ENCODE results near the gene ADAM19. TPM values are rescaled to one million over a fixed set of nuclear protein-coding genes. Genes with fewer than 3 reads are reported as not detected.

Gene ADAM19
- total RNA-seq, 1 experiment from 2014 or later: 62.9 TPM

- H3K4me1 Mint-ChIP-seq (ENCODE audit: low read depth, unreplicated experiment): no peaks in the 10 kb centered on the region
- Histone ChIP-seq H3K27me3 (replicated peaks; ENCODE audit: control insufficient read depth, insufficient read depth, low read length) (no peaks in the 10 kb centered on the region), H3K9me3 (no peaks in the 10 kb centered on the region), H3K4me3 (ENCODE audit: low read depth, low read length) (no peak overlapping the region), H3K36me3 (ENCODE audit: control insufficient read depth, insufficient read depth, low read length) (no peaks in the 10 kb centered on the region; the same call in 1 of the 2 replicates), H3K4me1 (no peaks in the 10 kb centered on the region)
- no peak overlapping the region for H3K27ac Mint-ChIP-seq (ENCODE audit: unreplicated experiment)
- no peak for TF ChIP-seq CTCF (IDR thresholded peaks at IDR 0.05; ENCODE audit: insufficient read depth in 1 of 2, low read depth in 1 of 2, low read length in 1 of 2, severe bottlenecking in 1 of 2, unreplicated experiment in 1 of 2)
- ChIA-PET POLR2A (no interaction called here), CTCF (no interaction called here)
- H3K4me3 Mint-ChIP-seq (ENCODE audit: unreplicated experiment): no peak overlapping the region
- no peak for DNase-seq
- intact Hi-C loops (cut with micrococcal nuclease; ENCODE audit: unreplicated experiment): no loop called here
- BruUV-seq (replicated peaks): no TSS peak
- H3K9me3 Mint-ChIP-seq (ENCODE audit: unreplicated experiment): no peaks in the 10 kb centered on the region
- peaks cover 60% of the 10 kb centered on the region for H3K36me3 Mint-ChIP-seq (ENCODE audit: insufficient read depth, unreplicated experiment)
- H3K27me3 Mint-ChIP-seq (ENCODE audit: insufficient read depth, unreplicated experiment): no peaks in the 10 kb centered on the region
Observed at GRCh38 chr5:157505496-157505895, 70.1 kb downstream of the ADAM19 start.

GRCh38 chr5:157504053-157504452 is 71.5 kb downstream of the ADAM19 start:
- no peaks in the 10 kb centered on the region for H3K9me3 Mint-ChIP-seq (ENCODE audit: unreplicated experiment)
- H3K4me3 ChIP-seq (ENCODE audit: low read depth, low read length): no peak overlapping the region
- no peak for TF ChIP-seq CTCF (IDR thresholded peaks at IDR 0.05; ENCODE audit: insufficient read depth in 1 of 2, low read depth in 1 of 2, low read length in 1 of 2, severe bottlenecking in 1 of 2, unreplicated experiment in 1 of 2)
- no peaks in the 10 kb centered on the region for H3K27me3 ChIP-seq (replicated peaks; ENCODE audit: control insufficient read depth, insufficient read depth, low read length)
- no TSS peak for BruUV-seq (replicated peaks)
- H3K27ac Mint-ChIP-seq (ENCODE audit: unreplicated experiment): no peak overlapping the region
- ChIA-PET POLR2A (no interaction called here), CTCF (no interaction called here)
- H3K9me3 ChIP-seq: no peaks in the 10 kb centered on the region
- H3K4me1 ChIP-seq: no peaks in the 10 kb centered on the region
- no peaks in the 10 kb centered on the region; the same call in 1 of the 2 replicates for H3K36me3 ChIP-seq (ENCODE audit: control insufficient read depth, insufficient read depth, low read length)
- no peak for DNase-seq
- H3K36me3 Mint-ChIP-seq (ENCODE audit: insufficient read depth, unreplicated experiment): peaks cover 62% of the 10 kb centered on the region
- H3K27me3 Mint-ChIP-seq (ENCODE audit: insufficient read depth, unreplicated experiment): no peaks in the 10 kb centered on the region
- H3K4me3 Mint-ChIP-seq (ENCODE audit: unreplicated experiment): no peak overlapping the region
- intact Hi-C loops (cut with micrococcal nuclease; ENCODE audit: unreplicated experiment): no loop called here
- no peaks in the 10 kb centered on the region for H3K4me1 Mint-ChIP-seq (ENCODE audit: low read depth, unreplicated experiment)

GRCh38 chr5:157502143-157502647 is 73.4 kb downstream of the ADAM19 start:
- Mint-ChIP-seq H3K9me3 (ENCODE audit: unreplicated experiment) (no peaks in the 10 kb centered on the region), H3K36me3 (ENCODE audit: insufficient read depth, unreplicated experiment) (peaks cover 58% of the 10 kb centered on the region), H3K27ac (ENCODE audit: unreplicated experiment) (no peak overlapping the region), H3K27me3 (ENCODE audit: insufficient read depth, unreplicated experiment) (no peaks in the 10 kb centered on the region), H3K4me3 (ENCODE audit: unreplicated experiment) (no peak overlapping the region), H3K4me1 (ENCODE audit: low read depth, unreplicated experiment) (no peaks in the 10 kb centered on the region)
- no peaks in the 10 kb centered on the region for H3K36me3 ChIP-seq (ENCODE audit: control insufficient read depth, insufficient read depth, low read length)
- ChIA-PET CTCF (no interaction called here), POLR2A (no interaction called here)
- intact Hi-C loops (cut with micrococcal nuclease; ENCODE audit: unreplicated experiment): no loop called here
- no peak for DNase-seq
- H3K27me3 ChIP-seq (replicated peaks; ENCODE audit: control insufficient read depth, insufficient read depth, low read length): no peaks in the 10 kb centered on the region
- H3K9me3 ChIP-seq: no peaks in the 10 kb centered on the region
- no peak for TF ChIP-seq CTCF (IDR thresholded peaks at IDR 0.05; ENCODE audit: insufficient read depth in 1 of 2, low read depth in 1 of 2, low read length in 1 of 2, severe bottlenecking in 1 of 2, unreplicated experiment in 1 of 2)
- H3K4me3 ChIP-seq (ENCODE audit: low read depth, low read length): no peak overlapping the region
- no TSS peak for BruUV-seq (replicated peaks)
- H3K4me1 ChIP-seq: no peaks in the 10 kb centered on the region

All from Caco-2 (cell line).